Left ventricle myocardium inferior (tissue), 1 donor: ENCODE data around the gene PLEKHM3. TPM values are rescaled to one million over a fixed set of nuclear protein-coding genes. Genes with fewer than 3 reads are reported as not detected.
A peak's percentile ranks its signal among the peaks of the same experiment; 100 is the strongest.

Source experiments
- DNase-seq: peaks from one replicate; pipeline ENCODE4 v3.0.0-alpha.2; 2020
- H3K27ac ChIP-seq: fragments of 200-600 bp; replicated peaks from 2 replicates; pipeline ENCODE4 v1.8.0; 2021
- H3K27me3 ChIP-seq: fragments of 200-600 bp; 2 replicates; pipeline ENCODE4 v1.8.0; 2021; ENCODE audit warnings: low read depth
- H3K36me3 ChIP-seq: fragments of 200-600 bp; 2 replicates; pipeline ENCODE4 v1.8.0; 2021
- H3K4me1 ChIP-seq: fragments of 200-600 bp; 2 replicates; pipeline ENCODE4 v1.8.0; 2021
- H3K4me3 ChIP-seq: fragments of 200-600 bp; 2 replicates; pipeline ENCODE4 v1.8.0; 2021; ENCODE audit warnings: mild to moderate bottlenecking, moderate library complexity
- H3K9me3 ChIP-seq: fragments of 200-600 bp; replicated peaks from 2 replicates; pipeline ENCODE4 v1.8.0; 2021
- CTCF ChIP-seq: fragments of 200-600 bp; IDR thresholded peaks from 2 replicates; pipeline ENCODE4 v1.8.0; 2021; ENCODE audit warnings: antibody characterized with exemption, mild to moderate bottlenecking, borderline replicate concordance
- intact Hi-C: fragments of 100-400 bp; cut with micrococcal nuclease; formaldehyde crosslinking; loops from one replicate; pipeline ENCODE4 v1.11.0; 2022
- total RNA-seq: library from RNA; stranded (reverse); fragmentation: NEBNext Ultra II Directional; extraction: Animal tissue kit (Norgen Biotek cat#: 25700); gene quantifications from one replicate; pipeline ENCODE4 v1.2.1, GENCODE V29; 2021
- donor health status: DM: no; HTN: yes; CAD: no; lungs with severe emphysema.

PLEKHM3 gene
- total RNA-seq, 1 donor from 2014 or later = 12.9 TPM

GRCh38 chr2:207944979-207945600 is 80.2 kb downstream of the PLEKHM3 start:
- Histone ChIP-seq H3K27me3 (no peaks in the 10 kb centered on the region), H3K4me1 (peaks cover 33% of the 10 kb centered on the region), H3K27ac (no peak overlapping the region), H3K4me3 (no peak overlapping the region), H3K36me3 (peaks cover 23% of the 10 kb centered on the region), H3K9me3 (no peaks in the 10 kb centered on the region)
- no peak for DNase-seq
- TF ChIP-seq CTCF = no peak
- intact Hi-C loops = no loop called here

GRCh38 chr2:207944334-207944733 is 81.0 kb downstream of the PLEKHM3 start:
- TF ChIP-seq CTCF = no peak

GRCh38 chr2:207939342-207940108 is 85.8 kb downstream of the PLEKHM3 start:
- Histone ChIP-seq H3K4me1 (peaks cover 55% of the 10 kb centered on the region), H3K4me3 (no peak overlapping the region), H3K36me3 (peaks cover 11% of the 10 kb centered on the region), H3K27ac (peak overlapping the region; percentile 72), H3K27me3 (no peaks in the 10 kb centered on the region), H3K9me3 (no peaks in the 10 kb centered on the region)
- no peak for TF ChIP-seq CTCF
- intact Hi-C loops = no loop called here
- DNase-seq = no peak

More at GRCh38 chr2:207944334-207944733, 81.0 kb downstream of the PLEKHM3 start:
- DNase-seq = no peak
- H3K4me3 ChIP-seq = no peak overlapping the region
- peaks cover 23% of the 10 kb centered on the region for H3K36me3 ChIP-seq
- peaks cover 36% of the 10 kb centered on the region for H3K4me1 ChIP-seq
- H3K9me3 ChIP-seq = no peaks in the 10 kb centered on the region
- H3K27me3 ChIP-seq = no peaks in the 10 kb centered on the region
- no peak overlapping the region for H3K27ac ChIP-seq
- intact Hi-C loops = no loop called here

GRCh38 chr2:207938886-207939285 is 86.4 kb downstream of the PLEKHM3 start:
- H3K27me3 ChIP-seq = no peaks in the 10 kb centered on the region
- peaks cover 62% of the 10 kb centered on the region for H3K4me1 ChIP-seq
- no peak for DNase-seq
- TF ChIP-seq CTCF = no peak
- peaks cover 5% of the 10 kb centered on the region for H3K36me3 ChIP-seq
- H3K9me3 ChIP-seq = no peaks in the 10 kb centered on the region
- peak overlapping the region; percentile 72 for H3K27ac ChIP-seq
- intact Hi-C loops = no loop called here
- H3K4me3 ChIP-seq = no peak overlapping the region

GRCh38 chr2:207938415-207938814 is 86.9 kb downstream of the PLEKHM3 start:
- H3K4me1 ChIP-seq = peaks cover 66% of the 10 kb centered on the region
- H3K9me3 ChIP-seq = no peaks in the 10 kb centered on the region
- no peaks in the 10 kb centered on the region for H3K27me3 ChIP-seq
- TF ChIP-seq CTCF = no peak
- peaks cover 4% of the 10 kb centered on the region for H3K36me3 ChIP-seq
- no peak for DNase-seq
- intact Hi-C loops = no loop called here
- H3K4me3 ChIP-seq = no peak overlapping the region
- H3K27ac ChIP-seq = peak overlapping the region; percentile 72
